Brain microvascular endothelial cell (primary cell): ENCODE results near the gene LSP1.

Experiments
- DNase-seq: peaks from one replicate; pipeline ENCODE4 v3.0.0-alpha.2; 2020
- H3K27ac ChIP-seq: fragments of 250-450 bp; sonication (Bioruptor Pico); 2 replicates; pipeline ENCODE4 v1.5.1; 2020; ENCODE audit warnings: mild to moderate bottlenecking, moderate library complexity
- H3K27me3 ChIP-seq: fragments of 250-450 bp; sonication (Bioruptor Pico); replicated peaks from 2 replicates; pipeline ENCODE4 v1.5.1; 2020; ENCODE audit warnings: mild to moderate bottlenecking
- H3K36me3 ChIP-seq: fragments of 250-450 bp; sonication (Bioruptor Pico); replicated peaks from 2 replicates; pipeline ENCODE4 v1.5.1; 2020; ENCODE audit warnings: mild to moderate bottlenecking
- H3K4me3 ChIP-seq: 2 replicates; pipeline ENCODE4 v1.5.1; 2011; ENCODE audit warnings: low read depth, mild to moderate bottlenecking, control low read depth, low read length, moderate library complexity
- in situ Hi-C: cut with HindIII; loops from 2 replicates; pipeline ENCODE4 v1.10.0; 2017; ENCODE audit warnings: low sequenced_read_pairs, low pct_ligation_motif_present
- TF ChIP-seq, protein P1 (sequence below): IDR thresholded peaks from 2 replicates; pipeline ENCODE4 v1.5.1; 2011; ENCODE audit warnings: low read depth, mild to moderate bottlenecking, moderate library complexity, low read length, control low read depth, inconsistent platforms; ENCODE audit errors: missing control alignments

Gene LSP1

DNA sequence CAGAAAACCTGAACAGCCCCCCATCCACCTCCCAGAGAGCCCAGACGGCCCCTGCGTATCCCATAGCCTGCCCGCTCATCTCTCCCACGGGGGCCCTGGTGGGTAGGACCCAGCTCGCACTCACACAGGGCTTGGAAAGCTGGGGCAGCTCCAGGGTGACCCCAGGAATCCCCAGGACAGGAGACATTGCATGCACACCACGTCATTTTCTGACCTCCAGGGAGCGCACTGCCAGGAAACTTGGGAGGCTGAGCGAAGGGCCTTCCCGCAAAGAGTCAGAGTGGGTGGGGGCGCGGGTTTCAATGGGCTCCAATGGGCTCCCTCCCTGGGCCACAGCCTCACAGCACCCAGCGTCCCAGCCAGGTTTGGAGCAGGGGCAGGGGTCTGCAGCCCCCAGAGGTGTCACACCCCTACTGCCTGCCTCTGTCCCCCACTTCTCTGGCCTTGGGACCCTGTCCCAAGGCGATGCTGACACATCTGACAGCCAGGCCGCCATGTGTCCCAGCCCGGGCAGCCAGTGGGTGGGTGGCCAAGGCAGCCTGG is 26.3 kb upstream of the LSP1 start:
- H3K27me3 ChIP-seq: no peaks in the 10 kb centered on the region
- TF ChIP-seq, protein P1, sequence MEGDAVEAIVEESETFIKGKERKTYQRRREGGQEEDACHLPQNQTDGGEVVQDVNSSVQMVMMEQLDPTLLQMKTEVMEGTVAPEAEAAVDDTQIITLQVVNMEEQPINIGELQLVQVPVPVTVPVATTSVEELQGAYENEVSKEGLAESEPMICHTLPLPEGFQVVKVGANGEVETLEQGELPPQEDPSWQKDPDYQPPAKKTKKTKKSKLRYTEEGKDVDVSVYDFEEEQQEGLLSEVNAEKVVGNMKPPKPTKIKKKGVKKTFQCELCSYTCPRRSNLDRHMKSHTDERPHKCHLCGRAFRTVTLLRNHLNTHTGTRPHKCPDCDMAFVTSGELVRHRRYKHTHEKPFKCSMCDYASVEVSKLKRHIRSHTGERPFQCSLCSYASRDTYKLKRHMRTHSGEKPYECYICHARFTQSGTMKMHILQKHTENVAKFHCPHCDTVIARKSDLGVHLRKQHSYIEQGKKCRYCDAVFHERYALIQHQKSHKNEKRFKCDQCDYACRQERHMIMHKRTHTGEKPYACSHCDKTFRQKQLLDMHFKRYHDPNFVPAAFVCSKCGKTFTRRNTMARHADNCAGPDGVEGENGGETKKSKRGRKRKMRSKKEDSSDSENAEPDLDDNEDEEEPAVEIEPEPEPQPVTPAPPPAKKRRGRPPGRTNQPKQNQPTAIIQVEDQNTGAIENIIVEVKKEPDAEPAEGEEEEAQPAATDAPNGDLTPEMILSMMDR: peak; percentile 67
- peak overlapping the region; percentile 36 for H3K27ac ChIP-seq
- DNase-seq: peak; percentile 67
- in situ Hi-C loops: no loop called here
- no peak overlapping the region for H3K4me3 ChIP-seq
- H3K36me3 ChIP-seq: no peaks in the 10 kb centered on the region

DNA sequence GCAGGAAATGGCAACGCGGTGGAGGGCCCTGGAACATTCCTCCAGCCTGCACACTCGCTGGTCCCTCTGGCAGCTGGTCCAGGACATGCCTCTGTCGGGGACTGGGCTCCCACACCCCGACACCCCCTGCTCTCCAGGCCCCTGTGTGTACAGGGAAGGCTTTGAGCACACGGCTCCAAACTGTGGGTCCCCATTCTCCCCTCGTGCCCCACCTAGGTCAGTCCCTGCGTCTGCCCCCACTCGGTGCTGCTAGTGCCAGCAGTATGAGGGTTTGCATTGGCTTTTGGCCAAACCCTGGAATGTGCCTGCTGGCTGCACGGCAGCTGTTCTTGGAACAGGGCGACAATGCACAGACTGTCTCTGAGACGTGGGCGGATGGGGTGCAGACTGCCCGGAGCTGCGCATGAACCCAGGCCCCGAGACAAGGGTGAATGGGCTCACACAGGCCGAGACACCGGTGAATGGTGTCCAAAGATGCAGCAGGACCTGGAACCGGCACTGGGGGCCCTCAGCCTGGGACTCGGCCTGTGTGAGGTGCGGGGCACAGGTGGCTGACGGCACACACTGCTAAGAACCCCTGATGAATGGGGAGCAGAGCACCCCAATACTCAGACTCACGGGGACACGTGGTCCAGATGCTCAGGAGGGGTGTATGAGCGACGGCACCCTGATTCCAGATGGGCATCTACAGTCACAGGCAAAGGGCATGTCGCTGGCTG is 25.6 kb upstream of the LSP1 start:
- Histone ChIP-seq H3K27ac (peak overlapping the region; percentile 36), H3K36me3 (no peaks in the 10 kb centered on the region), H3K27me3 (no peaks in the 10 kb centered on the region), H3K4me3 (no peak overlapping the region)
- TF ChIP-seq, protein P1: no peak
- peak; percentile 66 for DNase-seq
- in situ Hi-C loops: no loop called here

DNA sequence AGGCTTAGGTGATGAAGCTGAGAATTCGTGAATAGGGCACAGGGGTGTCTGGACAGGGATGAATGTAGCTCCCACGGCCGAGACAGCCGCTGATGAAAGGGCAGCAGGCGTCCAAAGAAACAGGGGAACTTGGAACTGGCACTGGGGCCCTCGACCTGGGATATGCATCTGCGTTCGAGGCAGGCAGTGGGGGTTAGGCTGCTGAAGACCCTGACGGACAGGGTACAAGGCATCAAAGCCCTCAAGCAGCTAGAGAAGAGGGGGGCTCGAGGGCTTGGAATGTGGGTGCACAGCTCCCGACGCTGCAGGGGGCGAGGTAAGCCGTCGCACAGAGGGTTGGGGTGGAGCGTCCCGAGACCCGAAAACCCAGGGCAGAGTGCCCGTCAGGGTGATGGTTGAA is 25.0 kb upstream of the LSP1 start:
- H3K27me3 ChIP-seq: no peaks in the 10 kb centered on the region
- TF ChIP-seq, protein P1: no peak
- no peaks in the 10 kb centered on the region for H3K36me3 ChIP-seq
- no peak overlapping the region for H3K27ac ChIP-seq
- DNase-seq: no peak
- no peak overlapping the region for H3K4me3 ChIP-seq
- in situ Hi-C loops: no loop called here

DNA sequence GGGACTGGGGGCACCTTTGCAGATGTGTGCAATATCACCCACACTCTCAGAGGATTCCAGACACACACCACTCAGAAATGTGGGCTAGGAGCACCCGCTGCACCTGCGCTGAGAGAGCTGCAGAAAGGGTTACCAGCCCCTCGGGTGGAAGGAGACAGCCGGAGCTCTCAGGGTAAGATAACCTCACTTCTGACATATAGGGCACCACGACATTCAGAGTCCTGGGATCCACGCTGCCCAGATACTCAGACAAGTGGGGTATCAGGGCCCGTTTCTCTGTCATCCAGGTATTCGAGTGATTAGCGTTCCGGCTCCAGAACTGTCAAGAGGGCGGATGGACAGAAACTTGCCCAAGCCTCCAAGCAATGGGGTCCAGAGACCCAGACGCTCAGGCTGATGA is 24.3 kb upstream of the LSP1 start:
- in situ Hi-C loops: no loop called here
- TF ChIP-seq, protein P1: no peak
- DNase-seq: no peak
- no peaks in the 10 kb centered on the region for H3K36me3 ChIP-seq
- H3K27ac ChIP-seq: no peak overlapping the region
- no peak overlapping the region for H3K4me3 ChIP-seq
- no peaks in the 10 kb centered on the region for H3K27me3 ChIP-seq

DNA sequence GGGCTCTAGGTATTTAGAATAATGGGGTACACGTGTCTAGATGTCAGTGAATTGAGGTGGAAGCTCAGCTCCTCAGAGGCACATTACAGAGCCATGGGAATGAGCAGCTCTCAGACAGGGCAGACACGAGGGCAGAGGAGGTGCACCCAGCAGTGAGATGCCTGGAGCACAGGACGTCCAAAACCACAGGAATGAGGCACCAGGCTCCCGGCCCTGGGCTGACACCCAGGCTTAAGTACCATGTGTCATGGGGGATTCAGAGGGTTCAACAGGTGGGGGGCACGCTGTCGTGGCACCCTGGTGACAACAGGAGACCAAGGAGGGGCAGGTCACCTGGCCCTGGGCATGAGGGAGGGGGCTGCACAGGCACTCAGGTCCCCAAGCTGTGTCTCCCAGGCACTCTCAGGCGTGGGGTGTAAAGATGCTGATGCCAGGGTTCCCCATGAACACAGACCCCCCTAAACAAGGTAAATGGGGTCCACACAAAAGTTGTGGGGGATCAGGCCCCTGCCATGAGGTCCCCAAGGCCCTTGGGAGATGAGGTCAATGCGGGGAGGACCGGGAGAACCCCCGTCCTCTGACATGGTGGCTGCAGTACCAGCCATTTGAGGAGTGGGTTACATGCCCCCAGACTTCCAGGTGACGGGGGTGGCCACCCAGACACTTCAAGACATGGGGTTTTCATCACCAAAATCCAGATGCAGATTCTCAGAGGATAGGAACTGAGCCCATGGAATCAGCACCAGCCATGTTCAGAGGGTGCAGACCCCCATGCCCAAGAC is 23.7 kb upstream of the LSP1 start:
- no peaks in the 10 kb centered on the region for H3K27me3 ChIP-seq
- H3K36me3 ChIP-seq: no peaks in the 10 kb centered on the region
- in situ Hi-C loops: no loop called here
- DNase-seq: peak; percentile 25
- TF ChIP-seq, protein P1: no peak
- no peak overlapping the region for H3K4me3 ChIP-seq
- H3K27ac ChIP-seq: no peak overlapping the region
